IMR-90 (cell line): Measurements from ENCODE around the gene KRT7.

Source experiments
- CEBPB ChIP-seq: IDR thresholded peaks from 2 replicates; pipeline ENCODE4 v1.6.1; 2012; ENCODE audit warnings: low read depth, low read length, improper control_type of control experiment
- CHD1 ChIP-seq: IDR thresholded peaks from 2 replicates; pipeline ENCODE4 v1.6.1; 2012; ENCODE audit warnings: low read depth, low read length, improper control_type of control experiment
- CTCF ChIP-seq: conservative IDR thresholded peaks from 2 replicates; pipeline ENCODE4 v1.5.1; 2012; ENCODE audit warnings: mild to moderate bottlenecking, low read depth, low read length, improper control_type of control experiment
- ELK1 ChIP-seq: fragments of 150-350 bp; IDR thresholded peaks from 2 replicates; pipeline ENCODE4 v1.6.1; 2016; ENCODE audit warnings: low read depth, mild to moderate bottlenecking, low read length, moderate library complexity, borderline replicate concordance
- NFE2L2 ChIP-seq: fragments of 150-350 bp; IDR thresholded peaks from 2 replicates; pipeline ENCODE4 v1.6.1; 2016; ENCODE audit warnings: low read depth, mild to moderate bottlenecking, low read length
- POLR2A ChIP-seq: IDR thresholded peaks from 2 replicates; pipeline ENCODE4 v1.6.1; 2012; ENCODE audit warnings: mild to moderate bottlenecking, low read depth, low read length

DNA sequence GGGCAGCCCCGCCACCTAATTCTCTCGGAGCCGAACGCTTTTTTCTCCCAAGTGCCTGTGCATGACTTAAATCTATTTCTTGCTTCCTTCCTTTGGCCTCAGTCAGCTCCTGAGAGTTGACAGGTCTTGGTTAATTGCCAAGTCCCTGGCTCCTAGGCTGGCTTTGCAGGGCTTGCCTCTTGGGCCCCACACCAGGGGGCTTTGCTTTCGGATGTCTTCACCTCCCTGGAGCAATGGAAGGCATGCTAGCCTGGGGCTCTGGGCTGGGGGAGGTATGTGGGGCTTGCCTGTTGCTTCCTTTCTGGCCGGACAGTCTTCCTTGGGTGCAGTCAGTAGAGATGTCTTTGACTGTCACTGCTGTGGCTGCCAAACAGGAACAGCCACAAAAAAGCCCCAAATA lies 39.1 kb upstream of the KRT7 start:
- TF ChIP-seq CTCF (no peak), POLR2A (no peak), NFE2L2 (no peak), ELK1 (no peak), CHD1 (no peak), CEBPB (no peak)
